ENCODE data around the gene NTM. TPM values are rescaled to one million over a fixed set of nuclear protein-coding genes. Genes with fewer than 3 reads are reported as not detected.

NTM gene
- total RNA-seq, 4 donors from 2014 or later = 0.21 to 3.2 (median 0.84) TPM

- H3K27ac ChIP-seq = no peak overlapping the region
- WGBS, 2 donors = 88 to 93% methylated on average over 7 of the region's 7 CpGs
- H3K27me3 ChIP-seq = no peaks in the 10 kb centered on the region
- intact Hi-C loops (cut with DNase I) = no loop called here
- H3K9me3 ChIP-seq = no peaks in the 10 kb centered on the region
- no peak for TF ChIP-seq POLR2A (IDR thresholded peaks at IDR 0.05)
- TF ChIP-seq CTCF (IDR thresholded peaks at IDR 0.05) = no peak
- peaks cover 0 to 16% (median 6%) of the 10 kb centered on the region in 3 donors for H3K4me1 ChIP-seq
- no peak overlapping the region for H3K4me3 ChIP-seq
- no peak for DNase-seq
- H3K36me3 ChIP-seq = no peaks in the 10 kb centered on the region
Measured at GRCh38 chr11:131885431-131885830, 515.0 kb downstream of the NTM start.

- no peak overlapping the region for H3K27ac ChIP-seq
- intact Hi-C loops (cut with DNase I) = no loop called here
- no peaks in the 10 kb centered on the region for H3K27me3 ChIP-seq
- TF ChIP-seq POLR2A (IDR thresholded peaks at IDR 0.05) (no peak), CTCF (IDR thresholded peaks at IDR 0.05) (no peak)
- H3K4me1 ChIP-seq = peaks cover 0 to 16% (median 6%) of the 10 kb centered on the region in 3 donors
- WGBS, 2 donors = 68 to 69% methylated on average over 2 to 3 of the region's 3 CpGs
- no peaks in the 10 kb centered on the region for H3K36me3 ChIP-seq
- DNase-seq = no peak
- H3K9me3 ChIP-seq = no peaks in the 10 kb centered on the region
- H3K4me3 ChIP-seq = no peak overlapping the region
Measured at GRCh38 chr11:131886201-131886600, 515.8 kb downstream of the NTM start.

GRCh38 chr11:131888230-131888855, 517.9 kb downstream of the NTM start:
- Histone ChIP-seq H3K27ac (peak overlapping the region in 2 of 4 donors; percentile 9 to 46), H3K4me3 (no peak overlapping the region), H3K9me3 (no peaks in the 10 kb centered on the region), H3K4me1 (peaks cover 0 to 16% (median 6%) of the 10 kb centered on the region in 3 donors), H3K27me3 (no peaks in the 10 kb centered on the region), H3K36me3 (no peaks in the 10 kb centered on the region)
- intact Hi-C loops (cut with DNase I) = no loop called here
- DNase-seq = no peak
- 59 to 64% methylated on average over 13 of the region's 13 CpGs for WGBS, 2 donors
- TF ChIP-seq POLR2A (IDR thresholded peaks at IDR 0.05) (no peak), CTCF (IDR thresholded peaks at IDR 0.05) (no peak)

- WGBS, 2 donors = 45 to 46% methylated on average over 2 of the region's 2 CpGs
- Histone ChIP-seq H3K4me3 (no peak overlapping the region), H3K36me3 (no peaks in the 10 kb centered on the region), H3K27ac (peak overlapping the region in 2 of 4 donors; percentile 9 to 39), H3K9me3 (no peaks in the 10 kb centered on the region), H3K4me1 (peaks cover 0 to 16% (median 6%) of the 10 kb centered on the region in 3 donors), H3K27me3 (no peaks in the 10 kb centered on the region)
- intact Hi-C loops (cut with DNase I) = no loop called here
- no peak for TF ChIP-seq CTCF (IDR thresholded peaks at IDR 0.05)
- no peak for TF ChIP-seq POLR2A (IDR thresholded peaks at IDR 0.05)
- no peak for DNase-seq
Measured at GRCh38 chr11:131889146-131889577, 518.7 kb downstream of the NTM start.

- 35 to 45% methylated on average over 4 of the region's 4 CpGs for WGBS, 2 donors
- Histone ChIP-seq H3K36me3 (no peaks in the 10 kb centered on the region), H3K4me3 (no peak overlapping the region), H3K4me1 (peaks cover 0 to 16% (median 6%) of the 10 kb centered on the region in 3 donors), H3K27me3 (no peaks in the 10 kb centered on the region), H3K9me3 (no peaks in the 10 kb centered on the region), H3K27ac (peak overlapping the region in 2 of 4 donors; percentile 9 to 39)
- intact Hi-C loops (cut with DNase I) = no loop called here
- no peak for DNase-seq
- TF ChIP-seq CTCF (IDR thresholded peaks at IDR 0.05) = no peak
- TF ChIP-seq POLR2A (IDR thresholded peaks at IDR 0.05) = no peak
Measured at GRCh38 chr11:131889760-131890581, 519.6 kb downstream of the NTM start.

All from esophagus squamous epithelium (tissue), 5 donors.